ENCODE data around the gene PRKAR1A.

PRKAR1A gene

DNA sequence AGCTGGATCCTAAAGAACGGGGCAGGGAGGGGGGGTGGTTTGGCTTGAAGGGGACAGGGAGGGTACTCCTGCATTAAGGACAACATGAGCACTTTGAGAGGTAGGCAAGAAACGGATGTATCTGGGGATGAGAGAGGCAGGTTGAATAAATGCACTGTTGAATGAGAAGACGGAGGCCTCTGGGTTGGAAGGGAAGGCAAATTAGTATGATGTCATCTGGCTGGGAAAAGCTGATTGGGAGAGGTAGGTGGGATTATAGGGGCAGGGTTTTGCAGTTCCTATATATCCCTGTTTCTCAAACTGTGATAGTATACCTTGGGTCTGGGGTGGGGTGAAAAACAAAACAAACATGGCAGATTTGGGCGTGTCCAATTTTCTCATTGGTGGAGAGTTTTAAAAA is 44.3 kb downstream of the PRKAR1A start:
- Histone ChIP-seq H3K27ac (ENCODE audit: low read depth, low read length) (no peak overlapping the region), H3K4me3 (ENCODE audit: low read depth in 1 of 2, low read length in 2 of 2) (no peak overlapping the region), H3K27me3 (ENCODE audit: control insufficient read depth in 1 of 2, insufficient read depth in 2 of 2, low read length in 2 of 2) (no peaks in the 10 kb centered on the region), H3K36me3 (ENCODE audit: insufficient read depth, low read length) (no peaks in the 10 kb centered on the region), H3K9me3 (ENCODE audit: low read length) (no peaks in the 10 kb centered on the region), H3K9ac (ENCODE audit: low read length) (no peak overlapping the region), H3K4me1 (ENCODE audit: insufficient read depth, low read length) (no peaks in the 10 kb centered on the region)

DNA sequence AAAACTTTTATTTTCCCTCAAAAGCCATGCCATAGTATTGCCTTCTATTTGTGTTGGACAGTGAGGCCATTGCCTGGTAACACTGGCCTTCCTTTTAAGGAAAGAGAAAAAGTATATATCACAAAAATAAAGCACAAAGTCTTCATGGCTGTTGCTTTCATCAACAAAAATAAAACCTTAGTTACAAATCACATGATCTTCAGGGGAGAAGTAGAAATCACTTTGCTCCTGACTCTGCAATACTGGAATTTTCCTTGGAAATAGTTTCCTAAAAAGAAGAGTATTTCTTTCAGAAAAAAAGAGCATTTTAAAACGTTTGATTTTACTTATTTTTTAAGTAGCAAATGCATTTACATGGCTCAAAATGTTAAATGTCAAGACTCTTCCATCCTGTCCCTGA is 47.1 kb downstream of the PRKAR1A start:
- Histone ChIP-seq H3K27ac (ENCODE audit: low read depth, low read length) (no peak overlapping the region), H3K9ac (ENCODE audit: low read length) (no peak overlapping the region), H3K27me3 (ENCODE audit: control insufficient read depth in 1 of 2, insufficient read depth in 2 of 2, low read length in 2 of 2) (no peaks in the 10 kb centered on the region), H3K4me1 (ENCODE audit: insufficient read depth, low read length) (no peaks in the 10 kb centered on the region), H3K36me3 (ENCODE audit: insufficient read depth, low read length) (no peaks in the 10 kb centered on the region), H3K4me3 (ENCODE audit: low read depth in 1 of 2, low read length in 2 of 2) (no peak overlapping the region), H3K9me3 (ENCODE audit: low read length) (no peaks in the 10 kb centered on the region)

DNA sequence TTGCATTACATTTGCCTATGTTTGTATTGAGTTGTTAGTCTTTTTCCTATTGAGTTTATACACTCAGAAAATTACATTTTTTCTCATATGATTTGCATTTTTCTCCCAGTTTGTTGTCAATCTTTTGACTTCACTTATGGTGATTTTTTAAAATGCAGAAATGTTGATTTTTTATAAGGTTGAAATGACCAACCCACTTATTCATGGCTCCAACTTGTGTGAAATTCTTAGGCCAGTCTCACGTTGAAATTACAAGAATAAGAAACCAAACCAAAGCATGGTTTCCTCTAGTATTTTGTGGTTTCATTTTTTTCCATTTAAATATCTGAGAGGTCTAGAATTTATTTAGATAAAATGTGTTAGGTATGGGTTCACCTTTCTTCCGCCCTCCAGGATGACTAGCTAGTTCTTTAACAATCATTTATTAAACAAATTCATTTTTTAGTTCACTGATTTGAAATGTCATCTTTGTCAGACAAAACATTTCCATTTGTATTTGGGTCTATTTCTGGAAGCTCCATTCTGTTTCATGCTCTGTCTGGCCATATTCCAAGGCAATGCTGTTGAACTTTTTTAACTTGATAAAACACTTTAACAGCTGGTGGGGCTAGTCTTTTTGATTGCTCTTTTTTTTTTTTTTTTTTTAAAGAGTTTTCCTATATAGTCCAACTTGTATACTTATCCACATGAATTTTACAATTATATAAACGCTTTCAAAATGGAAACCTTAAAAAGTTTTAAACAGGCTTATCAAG is 48.9 kb downstream of the PRKAR1A start:
- H3K9ac ChIP-seq (ENCODE audit: low read length), result no peak overlapping the region
- H3K4me3 ChIP-seq (ENCODE audit: low read depth in 1 of 2, low read length in 2 of 2), result no peak overlapping the region
- H3K27me3 ChIP-seq (ENCODE audit: control insufficient read depth in 1 of 2, insufficient read depth in 2 of 2, low read length in 2 of 2), result no peaks in the 10 kb centered on the region
- H3K27ac ChIP-seq (ENCODE audit: low read depth, low read length), result no peak overlapping the region
- H3K9me3 ChIP-seq (ENCODE audit: low read length), result no peaks in the 10 kb centered on the region
- no peaks in the 10 kb centered on the region for H3K4me1 ChIP-seq (ENCODE audit: insufficient read depth, low read length)
- no peaks in the 10 kb centered on the region for H3K36me3 ChIP-seq (ENCODE audit: insufficient read depth, low read length)

DNA sequence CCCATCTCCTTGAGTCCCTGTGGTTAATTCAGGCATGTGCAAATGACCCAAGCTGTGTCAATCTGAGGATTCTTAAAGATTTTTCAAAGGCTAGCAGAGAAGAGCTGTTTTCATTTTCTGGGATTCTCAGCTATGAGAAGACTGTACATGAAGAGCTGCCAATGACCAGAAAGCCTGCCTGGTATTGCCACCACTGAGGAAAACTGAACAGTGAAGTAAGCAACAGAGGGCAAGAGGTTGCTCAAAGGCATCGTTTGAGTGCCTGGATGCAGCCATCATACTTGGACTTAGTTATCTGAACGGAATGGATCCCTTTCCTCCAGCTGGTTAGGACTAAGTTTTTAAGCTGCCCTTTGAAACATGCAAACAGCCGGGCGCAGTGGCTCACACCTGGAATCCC is 50.5 kb downstream of the PRKAR1A start:
- no peaks in the 10 kb centered on the region for H3K27me3 ChIP-seq (ENCODE audit: control insufficient read depth in 1 of 2, insufficient read depth in 2 of 2, low read length in 2 of 2)
- no peak overlapping the region for H3K4me3 ChIP-seq (ENCODE audit: low read depth in 1 of 2, low read length in 2 of 2)
- no peaks in the 10 kb centered on the region for H3K36me3 ChIP-seq (ENCODE audit: insufficient read depth, low read length)
- H3K4me1 ChIP-seq (ENCODE audit: insufficient read depth, low read length), result no peaks in the 10 kb centered on the region
- H3K9ac ChIP-seq (ENCODE audit: low read length), result no peak overlapping the region
- no peak overlapping the region for H3K27ac ChIP-seq (ENCODE audit: low read depth, low read length)
- H3K9me3 ChIP-seq (ENCODE audit: low read length), result no peaks in the 10 kb centered on the region

DNA sequence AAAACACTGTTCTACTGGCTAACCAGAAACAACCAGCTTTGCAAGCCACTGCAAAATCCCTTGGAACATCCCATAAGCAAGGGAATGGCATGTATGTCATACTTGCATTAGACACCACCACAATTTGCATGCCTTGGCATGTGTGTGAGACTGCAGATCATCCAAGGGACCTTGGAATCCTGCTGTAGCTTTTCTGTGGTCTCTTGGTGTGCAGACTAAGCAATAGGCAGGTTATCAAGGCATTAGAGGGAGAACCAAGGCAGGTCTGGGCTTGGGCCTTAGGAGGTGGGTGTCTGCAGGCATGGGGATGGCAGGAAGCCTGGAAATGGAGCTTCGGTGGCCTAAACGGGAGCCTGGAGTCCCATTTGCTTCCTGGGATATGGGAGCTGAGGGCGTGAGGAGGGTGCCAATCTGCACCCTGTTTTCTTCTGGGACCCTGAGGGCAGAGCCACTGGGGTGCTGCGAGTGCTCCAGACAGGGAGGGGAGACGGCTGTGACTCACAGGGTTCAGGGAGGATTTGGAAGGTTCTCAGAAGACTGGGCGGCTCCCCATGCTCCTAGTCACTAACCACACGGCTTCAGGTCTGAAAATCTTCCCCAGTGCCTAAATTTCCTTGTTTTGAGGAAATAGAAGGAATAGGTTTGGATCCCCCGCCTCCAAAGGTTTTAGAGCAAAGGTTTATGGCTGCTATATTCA is 52.3 kb downstream of the PRKAR1A start:
- Histone ChIP-seq H3K27ac (ENCODE audit: low read depth, low read length) (no peak overlapping the region), H3K36me3 (ENCODE audit: insufficient read depth, low read length) (no peaks in the 10 kb centered on the region), H3K9ac (ENCODE audit: low read length) (no peak overlapping the region), H3K9me3 (ENCODE audit: low read length) (no peaks in the 10 kb centered on the region), H3K4me1 (ENCODE audit: insufficient read depth, low read length) (no peaks in the 10 kb centered on the region), H3K27me3 (ENCODE audit: control insufficient read depth in 1 of 2, insufficient read depth in 2 of 2, low read length in 2 of 2) (no peaks in the 10 kb centered on the region), H3K4me3 (ENCODE audit: low read depth in 1 of 2, low read length in 2 of 2) (no peak overlapping the region)

DNA sequence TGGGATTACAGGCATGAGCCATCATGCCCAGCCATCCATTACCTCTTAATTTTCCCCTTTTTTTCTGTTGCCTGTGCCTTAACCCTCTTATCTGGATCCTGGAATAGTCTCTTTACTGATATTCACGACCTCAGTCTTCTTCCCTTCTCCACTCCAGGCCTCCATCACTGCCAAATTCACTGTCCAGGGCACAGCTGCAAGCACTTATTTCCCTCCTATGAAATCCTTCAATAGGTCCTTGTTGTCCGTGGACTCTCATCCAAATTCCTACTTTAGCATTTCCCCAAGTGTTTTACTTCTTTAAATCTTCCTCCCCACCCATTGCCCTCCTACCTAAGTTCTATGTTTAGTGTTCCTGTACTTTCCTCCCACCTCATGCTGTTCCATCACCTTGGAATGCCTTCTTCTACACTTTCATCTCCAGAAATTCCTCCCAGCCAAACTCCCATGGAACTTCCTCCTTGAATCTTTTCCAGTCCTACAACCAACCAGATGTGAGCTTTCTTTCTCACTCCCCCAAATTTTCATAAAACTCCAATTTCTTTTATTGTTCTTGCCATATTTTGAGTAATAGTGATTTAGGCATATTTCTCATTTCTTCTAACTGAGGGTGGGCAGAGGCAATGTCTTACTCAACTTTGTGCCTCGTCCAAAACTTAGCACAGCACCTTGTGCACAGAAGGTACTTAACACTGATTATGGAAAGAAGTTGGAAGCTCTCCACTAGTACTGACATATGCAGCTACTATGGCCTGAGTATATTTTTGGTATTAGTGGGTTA is 53.6 kb downstream of the PRKAR1A start:
- no peaks in the 10 kb centered on the region for H3K27me3 ChIP-seq (ENCODE audit: control insufficient read depth in 1 of 2, insufficient read depth in 2 of 2, low read length in 2 of 2)
- no peaks in the 10 kb centered on the region for H3K9me3 ChIP-seq (ENCODE audit: low read length)
- no peak overlapping the region for H3K9ac ChIP-seq (ENCODE audit: low read length)
- H3K4me1 ChIP-seq (ENCODE audit: insufficient read depth, low read length), result no peaks in the 10 kb centered on the region
- H3K36me3 ChIP-seq (ENCODE audit: insufficient read depth, low read length), result no peaks in the 10 kb centered on the region
- no peak overlapping the region for H3K4me3 ChIP-seq (ENCODE audit: low read depth in 1 of 2, low read length in 2 of 2)
- no peak overlapping the region for H3K27ac ChIP-seq (ENCODE audit: low read depth, low read length)

DNA sequence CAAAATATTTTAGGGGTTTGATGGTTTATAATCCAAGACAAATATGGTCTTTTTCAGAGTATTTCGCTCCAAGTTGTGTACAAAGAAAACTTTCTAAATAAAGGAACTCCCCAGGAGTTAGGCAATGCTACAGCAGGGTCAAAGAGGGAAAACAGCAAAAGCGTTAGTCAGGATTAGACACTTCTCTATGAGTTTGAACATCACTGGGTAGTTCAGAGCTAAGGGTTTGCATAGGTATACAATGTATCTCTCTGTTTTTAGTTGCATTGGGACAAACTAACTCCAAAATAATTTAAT is 54.2 kb downstream of the PRKAR1A start:
- Histone ChIP-seq H3K9ac (ENCODE audit: low read length) (no peak overlapping the region), H3K9me3 (ENCODE audit: low read length) (no peaks in the 10 kb centered on the region), H3K36me3 (ENCODE audit: insufficient read depth, low read length) (no peaks in the 10 kb centered on the region), H3K4me3 (ENCODE audit: low read depth in 1 of 2, low read length in 2 of 2) (no peak overlapping the region), H3K27ac (ENCODE audit: low read depth, low read length) (no peak overlapping the region), H3K27me3 (ENCODE audit: control insufficient read depth in 1 of 2, insufficient read depth in 2 of 2, low read length in 2 of 2) (no peaks in the 10 kb centered on the region), H3K4me1 (ENCODE audit: insufficient read depth, low read length) (no peaks in the 10 kb centered on the region)

DNA sequence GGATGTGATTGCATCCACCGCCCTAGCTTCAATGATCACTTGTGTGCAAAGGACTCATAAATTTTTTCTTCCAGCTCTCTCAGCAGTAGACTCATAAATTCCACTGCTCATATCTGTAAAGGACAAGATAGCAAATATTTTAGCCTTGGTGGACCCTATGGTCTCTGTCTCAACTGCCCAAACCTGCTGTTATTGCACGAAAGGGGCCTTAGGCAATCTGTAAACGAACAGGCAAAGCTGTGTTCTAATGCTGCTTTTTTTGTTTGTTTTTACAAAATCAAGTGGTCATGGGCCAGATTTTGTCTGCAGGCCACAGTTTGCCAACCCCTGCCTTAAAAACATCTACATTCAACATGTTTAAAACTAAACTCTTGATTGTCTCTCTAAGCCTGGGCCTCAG is 54.8 kb downstream of the PRKAR1A start:
- Histone ChIP-seq H3K27me3 (ENCODE audit: control insufficient read depth in 1 of 2, insufficient read depth in 2 of 2, low read length in 2 of 2) (no peaks in the 10 kb centered on the region), H3K27ac (ENCODE audit: low read depth, low read length) (no peak overlapping the region), H3K9me3 (ENCODE audit: low read length) (no peaks in the 10 kb centered on the region), H3K4me3 (ENCODE audit: low read depth in 1 of 2, low read length in 2 of 2) (no peak overlapping the region), H3K9ac (ENCODE audit: low read length) (no peak overlapping the region), H3K36me3 (ENCODE audit: insufficient read depth, low read length) (no peaks in the 10 kb centered on the region), H3K4me1 (ENCODE audit: insufficient read depth, low read length) (no peaks in the 10 kb centered on the region)

DNA sequence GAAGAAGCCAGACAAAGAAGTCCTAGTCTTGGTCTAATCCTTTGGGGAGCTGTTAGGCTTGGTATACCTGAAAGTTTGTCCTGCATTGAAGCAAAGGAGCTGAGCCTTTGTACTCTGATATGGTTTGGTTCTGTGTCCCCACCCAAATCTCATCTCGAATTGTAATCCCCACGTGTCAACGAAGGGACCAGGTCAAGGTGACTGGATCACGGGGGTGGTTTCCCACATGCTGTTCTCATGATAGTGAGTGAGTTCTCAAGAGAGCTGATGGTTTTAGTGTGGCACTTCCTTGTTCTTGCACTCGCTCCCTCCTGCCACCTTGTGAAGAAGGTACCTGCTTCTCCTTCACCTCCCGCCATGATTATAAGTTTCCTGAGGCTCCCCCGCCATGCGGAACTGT is 55.4 kb downstream of the PRKAR1A start:
- no peaks in the 10 kb centered on the region for H3K4me1 ChIP-seq (ENCODE audit: insufficient read depth, low read length)
- no peaks in the 10 kb centered on the region for H3K36me3 ChIP-seq (ENCODE audit: insufficient read depth, low read length)
- H3K9me3 ChIP-seq (ENCODE audit: low read length), result no peaks in the 10 kb centered on the region
- H3K9ac ChIP-seq (ENCODE audit: low read length), result no peak overlapping the region
- no peak overlapping the region for H3K4me3 ChIP-seq (ENCODE audit: low read depth in 1 of 2, low read length in 2 of 2)
- H3K27ac ChIP-seq (ENCODE audit: low read depth, low read length), result no peak overlapping the region
- H3K27me3 ChIP-seq (ENCODE audit: control insufficient read depth in 1 of 2, insufficient read depth in 2 of 2, low read length in 2 of 2), result no peaks in the 10 kb centered on the region

DNA sequence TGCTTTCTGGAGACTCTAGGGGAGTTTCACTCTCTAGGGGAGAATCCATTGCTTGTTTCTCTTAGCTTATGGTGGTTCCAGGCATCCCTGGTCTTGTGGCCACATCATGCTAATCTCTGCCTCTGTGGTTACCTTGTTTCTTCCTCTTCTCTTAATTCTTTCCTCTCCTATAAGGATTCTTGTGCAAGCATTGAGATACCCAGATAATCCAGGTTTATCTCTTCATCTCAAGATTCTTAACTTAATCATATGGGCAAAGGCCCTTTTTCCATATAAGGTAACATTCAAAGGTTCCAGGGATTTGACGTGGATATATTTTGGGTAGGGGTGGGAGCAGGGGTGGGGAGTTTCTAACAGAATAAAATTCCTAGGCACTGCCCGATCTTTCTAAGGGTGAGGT is 56.4 kb downstream of the PRKAR1A start:
- no peaks in the 10 kb centered on the region for H3K9me3 ChIP-seq (ENCODE audit: low read length)

DNA sequence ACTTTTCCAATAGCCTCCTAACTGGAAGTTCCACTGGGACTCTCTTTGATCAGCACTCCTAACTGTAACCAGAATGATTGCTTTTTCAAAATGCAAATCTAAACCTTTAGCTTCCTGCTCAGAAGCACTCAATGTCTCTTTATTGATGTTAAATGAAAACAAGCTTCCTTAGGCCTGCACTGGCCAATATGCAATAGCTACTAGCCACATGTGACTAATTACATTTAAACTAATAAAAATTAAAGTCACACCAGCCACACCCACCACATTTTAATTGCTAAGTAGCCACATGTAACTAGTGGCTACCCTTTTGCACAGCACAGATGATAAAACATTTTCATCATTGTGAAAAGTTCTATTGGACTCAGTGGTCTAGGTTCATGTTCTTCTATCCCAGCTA is 57.1 kb downstream of the PRKAR1A start:
- Histone ChIP-seq H3K36me3 (ENCODE audit: insufficient read depth, low read length) (no peaks in the 10 kb centered on the region), H3K4me3 (ENCODE audit: low read depth in 1 of 2, low read length in 2 of 2) (no peak overlapping the region), H3K9ac (ENCODE audit: low read length) (no peak overlapping the region), H3K9me3 (ENCODE audit: low read length) (no peaks in the 10 kb centered on the region), H3K27ac (ENCODE audit: low read depth, low read length) (no peak overlapping the region), H3K27me3 (ENCODE audit: control insufficient read depth in 1 of 2, insufficient read depth in 2 of 2, low read length in 2 of 2) (no peaks in the 10 kb centered on the region), H3K4me1 (ENCODE audit: insufficient read depth, low read length) (no peaks in the 10 kb centered on the region)

More for the DNA sequence above, 56.4 kb downstream of the PRKAR1A start:
- Histone ChIP-seq H3K4me1 (ENCODE audit: insufficient read depth, low read length) (no peaks in the 10 kb centered on the region), H3K9ac (ENCODE audit: low read length) (no peak overlapping the region), H3K4me3 (ENCODE audit: low read depth in 1 of 2, low read length in 2 of 2) (no peak overlapping the region), H3K27ac (ENCODE audit: low read depth, low read length) (no peak overlapping the region), H3K27me3 (ENCODE audit: control insufficient read depth in 1 of 2, insufficient read depth in 2 of 2, low read length in 2 of 2) (no peaks in the 10 kb centered on the region), H3K36me3 (ENCODE audit: insufficient read depth, low read length) (no peaks in the 10 kb centered on the region)
